H1 (cell line): Measurements from ENCODE around the gene NKAIN2. TPM values are rescaled to one million over a fixed set of nuclear protein-coding genes. Genes with fewer than 3 reads are reported as not detected.

Source experiments
- CTCF ChIA-PET: fragments of 300-600 bp; sonication (Branson Sonifier 250); formaldehyde crosslinking; loops from one replicate; lab custom pipeline; 2021; ENCODE audit not compliant: partially characterized antibody; lab: Charles Lee
- POLR2A ChIA-PET: fragments of 300-600 bp; sonication (Branson Sonifier 250); formaldehyde crosslinking; loops from one replicate; lab custom pipeline; 2021; ENCODE audit warnings: inconsistent platforms; ENCODE audit not compliant: partially characterized antibody; lab: Charles Lee
- DNase-seq, 2 experiments: peaks; one replicate each; pipeline versions ENCODE4 v3.0.0 to v3.0.0-alpha.2; 2010 to 2022; ENCODE audit warnings: low spot score in 2 of 2, low read depth in 1 of 2, mixed read lengths in 1 of 2
- FAIRE-seq: peaks from 2 replicates; lab custom pipeline; 2011; peaks lifted over from hg19 to GRCh38; lab: Jason Lieb, UNC
- H2AFZ ChIP-seq: 2 replicates; pipeline ENCODE4 v1.8.1; 2012; ENCODE audit warnings: low read length, inconsistent platforms
- H2AK5ac ChIP-seq: 2 replicates; pipeline ENCODE4 v1.6.1; 2013; ENCODE audit warnings: low read depth, low read length
- H2BK120ac ChIP-seq: replicated peaks from 2 replicates; pipeline ENCODE3; 2013; ENCODE audit warnings: low read depth, low read length, inconsistent platforms
- H2BK12ac ChIP-seq: 2 replicates; pipeline ENCODE4 v1.6.1; 2013; ENCODE audit warnings: low read depth, low read length
- H2BK15ac ChIP-seq: 2 replicates; pipeline ENCODE4 v1.6.1; 2013; ENCODE audit warnings: low read length
- H2BK20ac ChIP-seq: 2 replicates; pipeline ENCODE4 v1.6.1; 2013; ENCODE audit warnings: low read length
- H2BK5ac ChIP-seq: 2 replicates; pipeline ENCODE4 v1.6.1; 2013; ENCODE audit warnings: low read depth, low read length
- H3K14ac ChIP-seq: 2 replicates; pipeline ENCODE4 v1.6.1; 2013; ENCODE audit warnings: inconsistent platforms; ENCODE audit not compliant: insufficient read length
- H3K18ac ChIP-seq: 2 replicates; pipeline ENCODE4 v1.6.1; 2013; ENCODE audit warnings: low read length; ENCODE audit errors: extremely low read depth
- H3K23ac ChIP-seq: 2 replicates; pipeline ENCODE4 v1.6.1; 2013; ENCODE audit warnings: inconsistent platforms; ENCODE audit not compliant: insufficient read length
- H3K23me2 ChIP-seq: 2 replicates; pipeline ENCODE4 v1.6.1; 2013; ENCODE audit warnings: low read depth, low read length
- H3K27ac ChIP-seq: 2 replicates; pipeline ENCODE4 v1.6.1; 2011; ENCODE audit warnings: low read depth, low read length, inconsistent platforms
- H3K27me3 ChIP-seq, 4 experiments: replicated peaks in 1 of 4; 1 replicate in 1 of 4; 2 replicates in 3 of 4; pipeline versions ENCODE4 v1.6.1 to v1.8.1; 2011 to 2013; ENCODE audit warnings: low read length in 3 of 4, mild to moderate bottlenecking in 3 of 4, inconsistent platforms in 2 of 4, mixed read lengths in 2 of 4, moderate library complexity in 1 of 4; ENCODE audit not compliant: control insufficient read depth in 3 of 4, insufficient read depth in 3 of 4; ENCODE audit errors: extremely low read depth in 1 of 4
- H3K36me3 ChIP-seq, 4 experiments: 2 replicates each; pipeline versions ENCODE4 v1.6.1 to v1.8.1; 2011 to 2013; ENCODE audit warnings: mild to moderate bottlenecking in 4 of 4, low read length in 3 of 4, moderate library complexity in 2 of 4, control low read depth in 1 of 4, inconsistent platforms in 1 of 4; ENCODE audit not compliant: insufficient read depth in 4 of 4, control insufficient read depth in 2 of 4
- H3K4ac ChIP-seq: replicated peaks from 2 replicates; pipeline ENCODE3; 2013; ENCODE audit warnings: low read length, low read depth, mixed read lengths, inconsistent platforms; ENCODE audit not compliant: insufficient read length
- H3K4me1 ChIP-seq, 4 experiments: replicated peaks in 1 of 4; 1 replicate in 1 of 4; 2 replicates in 3 of 4; pipeline versions ENCODE4 v1.6.1 to v1.8.1; 2011 to 2013; ENCODE audit warnings: low read length in 3 of 4, inconsistent platforms in 2 of 4, mixed read lengths in 1 of 4; ENCODE audit not compliant: insufficient read depth in 4 of 4, control insufficient read depth in 3 of 4
- H3K4me2 ChIP-seq, 2 experiments: 2 replicates each; pipeline versions ENCODE4 v1.6.1 to v1.8.1; 2011 to 2013; ENCODE audit warnings: low read depth in 2 of 2, low read length in 2 of 2, control low read depth in 1 of 2, inconsistent platforms in 1 of 2, mild to moderate bottlenecking in 1 of 2; ENCODE audit not compliant: insufficient read depth in 1 of 2
- H3K4me3 ChIP-seq, 4 experiments: fragments of 200-600, 300-600 bp in 1 of 4; sonication (generic), shearing (Covaris generic), sonication (Bioruptor Twin) in 1 of 4; 2 replicates each; pipeline versions ENCODE4 v1.5.1 to v1.8.1; 2011 to 2016; ENCODE audit warnings: low read length in 4 of 4, low read depth in 3 of 4, control low read depth in 2 of 4, inconsistent platforms in 2 of 4, mild to moderate bottlenecking in 2 of 4, mixed read lengths in 1 of 4, moderate library complexity in 1 of 4; ENCODE audit not compliant: insufficient read depth in 2 of 4; ENCODE audit errors: extremely low read depth in 1 of 4
- H3K56ac ChIP-seq: replicated peaks from 2 replicates; pipeline ENCODE3; 2013; ENCODE audit warnings: low read depth, mild to moderate bottlenecking, mixed read lengths, low read length, inconsistent platforms; ENCODE audit not compliant: insufficient read length
- H3K79me1 ChIP-seq: 2 replicates; pipeline ENCODE4 v1.6.1; 2013; ENCODE audit warnings: low read depth, low read length, control low read depth
- H3K79me2 ChIP-seq, 2 experiments: 2 replicates each; pipeline versions ENCODE4 v1.6.1 to v1.8.1; 2012 to 2013; ENCODE audit warnings: low read length in 2 of 2, mild to moderate bottlenecking in 2 of 2, inconsistent platforms in 1 of 2; ENCODE audit not compliant: insufficient read depth in 2 of 2, control insufficient read depth in 1 of 2
- H3K9ac ChIP-seq, 4 experiments: replicated peaks in 1 of 4; 1 replicate in 1 of 4; 2 replicates in 3 of 4; pipeline versions ENCODE4 v1.6.1 to v1.8.1; 2011 to 2013; ENCODE audit warnings: low read depth in 3 of 4, low read length in 3 of 4, control low read depth in 2 of 4, mild to moderate bottlenecking in 2 of 4, moderate library complexity in 2 of 4, inconsistent platforms in 1 of 4; ENCODE audit errors: extremely low read depth in 1 of 4
- H3K9me3 ChIP-seq, 2 experiments: 2 replicates each; pipeline versions ENCODE4 v1.6.1 to v1.8.1; 2012 to 2013; ENCODE audit warnings: mild to moderate bottlenecking in 2 of 2, moderate library complexity in 2 of 2, control low read depth in 1 of 2, inconsistent platforms in 1 of 2, low read depth in 1 of 2, low read length in 1 of 2, mixed read lengths in 1 of 2; ENCODE audit not compliant: insufficient read depth in 2 of 2
- H4K20me1 ChIP-seq, 2 experiments: replicated peaks in 1 of 2; 2 replicates each; pipeline versions ENCODE3 to v1.8.1; 2011 to 2013; ENCODE audit warnings: inconsistent platforms in 2 of 2, low read length in 2 of 2, mild to moderate bottlenecking in 1 of 2; ENCODE audit not compliant: insufficient read depth in 2 of 2, control insufficient read depth in 1 of 2
- H4K5ac ChIP-seq: 2 replicates; pipeline ENCODE4 v1.6.1; 2013; ENCODE audit warnings: low read length, low read depth, mixed read lengths, inconsistent platforms; ENCODE audit not compliant: insufficient read length
- H4K8ac ChIP-seq: 2 replicates; pipeline ENCODE4 v1.8.0; 2013; ENCODE audit warnings: mild to moderate bottlenecking, moderate library complexity, low read length, inconsistent platforms; ENCODE audit not compliant: insufficient read depth; ENCODE audit errors: extremely low read depth
- H4K91ac ChIP-seq: replicated peaks from 2 replicates; pipeline ENCODE3; 2013; ENCODE audit warnings: low read length, mixed read lengths, inconsistent platforms; ENCODE audit not compliant: insufficient read length
- BCL11A ChIP-seq, 2 experiments: IDR thresholded peaks; one replicate each; pipeline ENCODE4 v1.6.1; 2011; ENCODE audit warnings: low read depth in 2 of 2, low read length in 2 of 2, mild to moderate bottlenecking in 2 of 2
- CBX5 ChIP-seq: fragments of 300-800, 300-1000 bp; sonication (generic); IDR thresholded peaks from 2 replicates; pipeline ENCODE4 v1.7.1; 2016; ENCODE audit warnings: antibody characterized with exemption, low read length, low read depth
- CEBPB ChIP-seq: IDR thresholded peaks from 2 replicates; pipeline ENCODE4 v1.6.1; 2012; ENCODE audit warnings: low read depth, low read length
- EZH2 ChIP-seq: fragments of 200-600 bp; sonication (generic); IDR thresholded peaks from 2 replicates; pipeline ENCODE4 v1.7.1; 2012; ENCODE audit warnings: low read depth, mild to moderate bottlenecking, moderate library complexity, low read length, inconsistent platforms; ENCODE audit not compliant: severe bottlenecking
- FOSL1 ChIP-seq: IDR thresholded peaks from 2 replicates; pipeline ENCODE4 v1.6.1; 2011; ENCODE audit warnings: mild to moderate bottlenecking, low read depth, low read length, moderate library complexity; ENCODE audit not compliant: insufficient read depth
- GTF2F1 ChIP-seq: IDR thresholded peaks from 2 replicates; pipeline ENCODE4 v1.6.1; 2012; ENCODE audit warnings: low read depth, low read length, improper control_type of control experiment, borderline replicate concordance
- JUN ChIP-seq: IDR thresholded peaks from 2 replicates; pipeline ENCODE4 v1.6.1; 2011; ENCODE audit warnings: low read depth, mild to moderate bottlenecking, improper control_type of control experiment, low read length
- PHF8 ChIP-seq: fragments of 200-600 bp; sonication (generic); conservative IDR thresholded peaks from 2 replicates; pipeline ENCODE4 v1.7.1; 2012; ENCODE audit warnings: low read depth, mild to moderate bottlenecking, inconsistent platforms, low read length, moderate library complexity
- RAD21 ChIP-seq, 2 experiments: IDR thresholded peaks in 1 of 2; conservative IDR thresholded peaks in 1 of 2; 2 replicates each; pipeline ENCODE4 v1.6.1; 2011; ENCODE audit warnings: low read depth in 2 of 2, low read length in 2 of 2, improper control_type of control experiment in 1 of 2, inconsistent platforms in 1 of 2, mild to moderate bottlenecking in 1 of 2, moderate library complexity in 1 of 2
- RXRA ChIP-seq: IDR thresholded peaks from 2 replicates; pipeline ENCODE4 v1.6.1; 2011; ENCODE audit warnings: low read depth, mild to moderate bottlenecking, low read length, moderate library complexity; ENCODE audit not compliant: insufficient read depth
- SP4 ChIP-seq: IDR thresholded peaks from 2 replicates; pipeline ENCODE4 v1.6.1; 2012; ENCODE audit warnings: low read length, inconsistent platforms
- WGBS, 2 experiments: shearing (Covaris generic) in 1 of 2; methylation state at CpG; one replicate each; pipeline versions ENCODE4 v1.1.6 to v1.1.7; 2013 to 2015; ENCODE audit warnings: low lambda C conversion rate in 2 of 2, mixed read lengths in 2 of 2, inconsistent platforms in 1 of 2, low coverage in 1 of 2, missing lambda C conversion rate in 1 of 2; ENCODE audit not compliant: insufficient replicate concordance in 2 of 2, insufficient coverage in 1 of 2, insufficient read length in 1 of 2; ENCODE audit errors: extremely low coverage in 1 of 2, missing lambda C conversion rate in 1 of 2; 5-methylcytosine and 5-hydroxymethylcytosine counted together
- polyA plus RNA-seq, 7 experiments: library from polyadenylated mRNA; depleted of rRNA in 3 of 7; stranded (reverse) in 5 of 7; unstranded in 2 of 7; fragments of >200 nt in 5 of 7; fragments of 200-250 nt in 2 of 7; gene quantifications; 1 replicate in 5 of 7; 2 replicates in 1 of 7; 4 replicates in 1 of 7; pipeline versions ENCODE4 v1.2.1 to v1.2.3, GENCODE V29; 2011 to 2013; ENCODE audit warnings: missing spikeins in 2 of 7, mixed read lengths in 2 of 7
- total RNA-seq: library from RNA; stranded (reverse); fragmentation: NEBNext Ultra II Directional; extraction: Animal tissue kit (Norgen Biotek cat#: 25700); gene quantifications from 2 replicates; pipeline ENCODE4 v1.2.1, GENCODE V29; 2021
- TF ChIP-seq, protein P1 (sequence below), 3 experiments: IDR thresholded peaks; 1 replicate in 2 of 3; 2 replicates in 1 of 3; pipeline versions ENCODE4 v1.5.1 to v1.6.1; 2011; ENCODE audit warnings: low read length in 3 of 3, mild to moderate bottlenecking in 3 of 3, inconsistent platforms in 2 of 3, low read depth in 1 of 3, moderate library complexity in 1 of 3; ENCODE audit not compliant: insufficient read depth in 1 of 3; ENCODE audit errors: control extremely low read depth in 1 of 3

Gene NKAIN2
- total and polyA plus RNA-seq, 2 of the 8 experiments (the other 6 are each of a cell fraction or from before 2014, with no cell fraction given) = 0.20 to 0.34 TPM

DNA sequence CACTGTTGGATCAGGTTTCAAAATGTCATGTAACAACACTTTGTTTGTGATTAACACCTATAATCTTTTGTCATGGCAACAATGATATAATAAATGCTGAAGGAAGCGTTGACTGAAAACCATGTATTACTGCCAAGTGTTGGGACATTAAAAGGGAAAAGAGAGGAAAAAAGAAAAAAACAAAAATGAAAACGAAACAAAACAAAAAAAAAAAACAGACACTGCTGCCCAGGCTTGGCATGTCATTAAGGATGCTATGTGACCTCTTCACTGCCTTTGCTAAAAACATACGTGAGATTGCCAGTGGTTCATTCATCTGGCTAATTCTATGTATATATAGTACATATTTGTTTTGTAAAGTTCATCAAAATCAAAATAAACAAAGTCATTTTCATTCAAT is 641.9 kb downstream of the NKAIN2 start:
- no peak overlapping the region for H2AK5ac ChIP-seq
- H3K23ac ChIP-seq = no peak overlapping the region
- H4K91ac ChIP-seq = no peak overlapping the region
- H3K4me1 ChIP-seq = no peaks in the 10 kb centered on the region
- H3K9ac ChIP-seq = no peak overlapping the region
- no peak overlapping the region for H3K4me3 ChIP-seq
- DNase-seq (no peak), FAIRE-seq (no peak)
- no peaks in the 10 kb centered on the region for H3K27me3 ChIP-seq
- H3K4me2 ChIP-seq = no peak overlapping the region
- no peak overlapping the region for H2BK12ac ChIP-seq
- no peak overlapping the region for H2BK120ac ChIP-seq
- H3K14ac ChIP-seq = no peak overlapping the region
- H3K79me1 ChIP-seq = no peaks in the 10 kb centered on the region
- H3K9me3 ChIP-seq = no peaks in the 10 kb centered on the region
- H3K56ac ChIP-seq = no peak overlapping the region
- H4K5ac ChIP-seq = no peak overlapping the region
- POLR2A ChIA-PET = no interaction called here
- H3K23me2 ChIP-seq = no peaks in the 10 kb centered on the region
- H4K20me1 ChIP-seq = no peaks in the 10 kb centered on the region
- no peak overlapping the region for H2BK15ac ChIP-seq
- no peak overlapping the region for H2BK20ac ChIP-seq
- H4K8ac ChIP-seq = no peak overlapping the region
- H3K27ac ChIP-seq = no peak overlapping the region
- H3K36me3 ChIP-seq = no peaks in the 10 kb centered on the region
- no peak overlapping the region for H3K4ac ChIP-seq
- WGBS, 2 experiments = 94% methylated on average over 3 of the region's 3 CpGs; no CpG with 5 or more reads in 1 of the 2 experiments
- H3K18ac ChIP-seq = no peak overlapping the region
- no peak overlapping the region for H2AFZ ChIP-seq
- CTCF ChIA-PET = no interaction called here
- no peaks in the 10 kb centered on the region for H3K79me2 ChIP-seq
- no peak overlapping the region for H2BK5ac ChIP-seq
- TF ChIP-seq BCL11A (IDR thresholded peaks at IDR 0.05; ENCODE audit: low read depth in 2 of 2, low read length in 2 of 2) = no peak
- no peak for TF ChIP-seq GTF2F1
- TF ChIP-seq, protein P1, sequence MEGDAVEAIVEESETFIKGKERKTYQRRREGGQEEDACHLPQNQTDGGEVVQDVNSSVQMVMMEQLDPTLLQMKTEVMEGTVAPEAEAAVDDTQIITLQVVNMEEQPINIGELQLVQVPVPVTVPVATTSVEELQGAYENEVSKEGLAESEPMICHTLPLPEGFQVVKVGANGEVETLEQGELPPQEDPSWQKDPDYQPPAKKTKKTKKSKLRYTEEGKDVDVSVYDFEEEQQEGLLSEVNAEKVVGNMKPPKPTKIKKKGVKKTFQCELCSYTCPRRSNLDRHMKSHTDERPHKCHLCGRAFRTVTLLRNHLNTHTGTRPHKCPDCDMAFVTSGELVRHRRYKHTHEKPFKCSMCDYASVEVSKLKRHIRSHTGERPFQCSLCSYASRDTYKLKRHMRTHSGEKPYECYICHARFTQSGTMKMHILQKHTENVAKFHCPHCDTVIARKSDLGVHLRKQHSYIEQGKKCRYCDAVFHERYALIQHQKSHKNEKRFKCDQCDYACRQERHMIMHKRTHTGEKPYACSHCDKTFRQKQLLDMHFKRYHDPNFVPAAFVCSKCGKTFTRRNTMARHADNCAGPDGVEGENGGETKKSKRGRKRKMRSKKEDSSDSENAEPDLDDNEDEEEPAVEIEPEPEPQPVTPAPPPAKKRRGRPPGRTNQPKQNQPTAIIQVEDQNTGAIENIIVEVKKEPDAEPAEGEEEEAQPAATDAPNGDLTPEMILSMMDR (IDR thresholded peaks at IDR 0.05; ENCODE audit: control extremely low read depth in 1 of 3, insufficient read depth in 1 of 3, low read depth in 1 of 3, low read length in 3 of 3) = no peak
- TF ChIP-seq CBX5 = no peak
- no peak for TF ChIP-seq EZH2
- TF ChIP-seq RXRA = no peak
- TF ChIP-seq SP4 = no peak
- no peak for TF ChIP-seq CEBPB
- no peak for TF ChIP-seq RAD21 (IDR thresholded peaks at IDR 0.05 in 1 of 2, conservative IDR thresholded peaks at IDR 0.05 in 1 of 2; ENCODE audit: low read depth in 2 of 2, low read length in 2 of 2)
- no peak for TF ChIP-seq JUN
- no peak for TF ChIP-seq FOSL1
- no peak for TF ChIP-seq PHF8
